Adipocyte (in vitro differentiated cells): ENCODE measurements around the gene RUNX2.

Source experiments
- DNase-seq: peaks from one replicate; pipeline ENCODE4 v3.0.0-alpha.2; 2015; ENCODE audit warnings: low read depth
- H3K27me3 ChIP-seq: replicated peaks from 2 replicates; pipeline ENCODE4 v1.7.0; 2013; ENCODE audit warnings: mild to moderate bottlenecking, low read length, moderate library complexity; ENCODE audit not compliant: control insufficient read depth, insufficient read depth
- H3K36me3 ChIP-seq: 2 replicates; pipeline ENCODE4 v1.7.0; 2013; ENCODE audit warnings: low read length, mild to moderate bottlenecking, moderate library complexity; ENCODE audit not compliant: control insufficient read depth, insufficient read depth, severe bottlenecking
- H3K4me1 ChIP-seq: 2 replicates; pipeline ENCODE4 v1.7.0; 2013; ENCODE audit warnings: mild to moderate bottlenecking, low read length, moderate library complexity; ENCODE audit not compliant: control insufficient read depth, insufficient read depth
- H3K4me3 ChIP-seq: 2 replicates; pipeline ENCODE4 v1.7.0; 2013; ENCODE audit warnings: mild to moderate bottlenecking, low read length, moderate library complexity
- H3K9ac ChIP-seq: 2 replicates; pipeline ENCODE4 v1.7.0; 2013; ENCODE audit warnings: mild to moderate bottlenecking, low read length, moderate library complexity
- H3K9me3 ChIP-seq: 2 replicates; pipeline ENCODE4 v1.7.0; 2013; ENCODE audit warnings: mild to moderate bottlenecking, low read length, moderate library complexity; ENCODE audit not compliant: control insufficient read depth

RUNX2 gene

DNA sequence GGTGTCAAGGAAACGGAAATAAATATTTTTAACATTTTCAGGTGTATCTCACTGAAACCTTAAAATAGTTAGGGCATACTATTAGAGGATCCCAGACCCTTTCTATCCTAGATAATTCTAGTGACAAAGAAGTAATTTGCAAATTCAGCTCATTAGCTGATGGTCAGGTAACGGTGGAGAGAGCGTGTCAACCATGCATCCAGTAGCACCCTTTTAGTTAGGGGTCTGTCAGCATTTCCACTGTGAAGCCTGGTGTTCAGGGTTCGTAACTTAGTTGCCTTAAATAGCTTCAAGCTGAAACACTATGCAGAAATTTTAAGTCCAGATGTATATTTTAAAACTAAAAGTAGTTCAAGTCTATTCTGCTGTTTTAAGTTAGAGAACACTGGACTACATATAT, 98.1 kb downstream of the RUNX2 start:
- H3K9me3 ChIP-seq: no peaks in the 10 kb centered on the region
- no peak for DNase-seq

DNA sequence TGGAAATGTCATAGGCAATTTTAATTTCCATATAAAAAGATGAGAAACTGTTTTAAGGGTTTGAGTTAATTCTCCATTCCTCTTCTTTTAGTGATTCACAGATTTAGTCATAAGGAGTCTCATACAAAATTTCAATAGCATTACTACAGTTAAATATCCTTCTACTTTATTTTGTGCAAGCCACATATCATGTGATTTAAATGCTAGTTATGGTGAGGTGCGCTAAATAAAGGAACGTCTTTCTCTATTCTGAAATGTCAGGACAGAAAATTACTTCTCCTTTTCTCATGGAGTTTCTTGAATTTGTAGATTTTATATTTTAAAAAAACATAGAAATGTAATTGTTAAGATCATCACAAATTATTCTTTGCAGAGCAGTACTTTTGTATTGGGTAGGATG, 99.6 kb downstream of the RUNX2 start:
- H3K36me3 ChIP-seq: peaks cover 6% of the 10 kb centered on the region
- H3K9ac ChIP-seq: no peak overlapping the region
- H3K27me3 ChIP-seq: no peaks in the 10 kb centered on the region
- peaks cover 13% of the 10 kb centered on the region for H3K4me1 ChIP-seq
- no peaks in the 10 kb centered on the region for H3K9me3 ChIP-seq
- H3K4me3 ChIP-seq: no peak overlapping the region
- DNase-seq: no peak

More for the DNA sequence above, 98.1 kb downstream of the RUNX2 start:
- Histone ChIP-seq H3K9ac (no peak overlapping the region), H3K27me3 (no peaks in the 10 kb centered on the region), H3K36me3 (no peaks in the 10 kb centered on the region), H3K4me3 (no peak overlapping the region), H3K4me1 (peaks cover 13% of the 10 kb centered on the region)

DNA sequence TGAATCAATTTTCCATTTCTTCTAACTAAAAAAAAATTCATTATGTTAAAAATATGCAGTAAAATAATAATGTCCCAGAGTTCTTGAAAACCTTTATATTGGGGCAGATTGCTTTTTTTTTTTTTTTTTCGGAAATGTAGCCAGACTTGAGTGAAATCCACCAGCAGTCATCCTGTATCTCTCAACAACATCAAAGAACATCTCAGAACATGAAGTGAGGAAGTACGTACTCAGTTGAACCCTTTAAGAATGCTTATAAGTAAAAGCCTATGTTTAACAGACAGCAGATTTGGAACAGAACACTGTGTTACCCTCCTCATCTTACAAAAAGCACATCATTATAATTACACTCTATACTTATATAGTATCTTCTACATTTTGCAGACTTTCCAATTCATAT, 100.6 kb downstream of the RUNX2 start:
- DNase-seq: no peak

DNA sequence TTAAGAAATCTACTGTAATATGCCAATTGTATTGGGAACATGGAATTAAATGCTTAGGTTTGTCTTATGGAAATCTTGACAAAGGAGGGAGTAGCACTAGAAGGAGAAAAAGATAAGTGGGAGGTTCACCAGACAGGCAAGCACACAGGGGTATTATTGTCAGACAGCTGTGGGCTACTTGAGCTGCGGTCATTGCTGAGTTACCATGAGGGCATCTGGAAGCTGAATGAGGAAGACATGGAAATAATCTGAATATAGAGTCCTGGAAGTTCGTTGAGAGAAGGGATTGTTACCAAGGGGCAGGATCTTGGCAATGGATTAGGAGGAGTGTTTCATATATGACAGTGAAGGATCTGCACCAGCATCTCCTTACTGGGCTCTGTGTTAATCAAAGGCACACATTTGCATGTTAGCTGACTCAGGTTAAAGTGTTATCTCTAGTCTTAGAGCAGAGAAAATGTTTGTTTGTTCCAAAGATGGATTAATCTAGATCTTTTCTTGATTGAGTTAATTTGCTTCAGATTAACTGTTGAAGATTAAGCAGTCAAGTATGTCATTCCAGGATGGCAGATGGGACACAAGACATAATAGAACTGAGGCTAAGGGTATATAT, 102.6 kb downstream of the RUNX2 start:
- Histone ChIP-seq H3K9me3 (no peaks in the 10 kb centered on the region), H3K36me3 (peaks cover 6% of the 10 kb centered on the region), H3K27me3 (no peaks in the 10 kb centered on the region), H3K4me3 (no peak overlapping the region), H3K9ac (no peak overlapping the region), H3K4me1 (peaks cover 12% of the 10 kb centered on the region)
- DNase-seq: no peak

More for the DNA sequence above, 100.6 kb downstream of the RUNX2 start:
- Histone ChIP-seq H3K27me3 (no peaks in the 10 kb centered on the region), H3K4me1 (peaks cover 21% of the 10 kb centered on the region), H3K4me3 (no peak overlapping the region), H3K9ac (no peak overlapping the region), H3K36me3 (peaks cover 6% of the 10 kb centered on the region), H3K9me3 (no peaks in the 10 kb centered on the region)

DNA sequence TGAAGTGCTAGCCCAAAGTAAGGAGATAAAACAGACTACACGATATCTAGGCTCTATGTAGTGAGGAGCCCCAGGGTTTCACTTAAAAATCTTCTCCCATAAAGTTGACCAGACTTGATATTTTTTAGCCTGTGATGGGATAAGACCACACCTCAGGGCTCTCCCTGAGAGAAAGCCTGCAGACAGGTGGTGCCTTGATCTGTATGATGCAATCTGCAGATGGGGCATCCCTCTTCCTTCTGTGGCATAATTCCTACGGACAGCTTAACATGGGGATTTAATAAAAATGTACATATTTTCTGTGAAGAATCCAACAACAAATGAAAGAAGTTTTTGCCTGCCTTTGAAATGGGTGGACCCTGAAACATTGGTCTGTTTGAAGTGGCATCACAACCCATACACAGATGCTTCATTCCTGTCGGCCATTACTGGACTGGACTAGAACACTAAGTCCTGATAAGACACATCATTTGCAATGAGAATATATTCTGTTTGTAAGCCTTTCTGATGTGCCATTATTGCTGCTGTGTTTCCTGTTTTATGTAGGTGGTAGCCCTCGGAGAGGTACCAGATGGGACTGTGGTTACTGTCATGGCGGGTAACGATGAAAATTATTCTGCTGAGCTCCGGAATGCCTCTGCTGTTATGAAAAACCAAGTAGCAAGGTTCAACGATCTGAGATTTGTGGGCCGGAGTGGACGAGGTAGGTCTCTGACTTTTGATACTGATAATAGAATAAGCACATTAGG, 103.4 kb downstream of the RUNX2 start:
- Histone ChIP-seq H3K4me3 (no peak overlapping the region), H3K27me3 (no peaks in the 10 kb centered on the region), H3K4me1 (peaks cover 18% of the 10 kb centered on the region), H3K9ac (no peak overlapping the region), H3K36me3 (peaks cover 6% of the 10 kb centered on the region), H3K9me3 (no peaks in the 10 kb centered on the region)
- DNase-seq: no peak

DNA sequence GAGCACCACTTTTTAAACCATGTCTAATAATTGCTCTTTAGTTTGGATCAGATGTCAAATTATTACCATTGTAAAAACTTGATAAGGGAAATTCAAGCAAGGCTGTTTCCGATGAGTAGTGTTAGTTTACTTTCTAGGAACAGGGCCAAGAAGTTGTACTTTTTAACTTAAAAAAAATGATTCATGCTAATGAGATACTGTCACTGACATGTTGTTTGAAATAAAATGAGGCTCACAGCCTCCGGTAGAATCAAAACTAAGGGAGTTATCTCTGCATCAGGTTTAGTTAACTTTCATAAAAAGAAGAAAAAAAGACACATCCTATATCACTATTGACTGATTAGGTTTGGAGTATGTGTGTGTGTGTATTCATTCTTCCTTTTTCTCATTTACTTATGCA, 104.8 kb downstream of the RUNX2 start:
- no peaks in the 10 kb centered on the region for H3K9me3 ChIP-seq
- H3K9ac ChIP-seq: no peak overlapping the region
- no peak overlapping the region for H3K4me3 ChIP-seq
- peaks cover 30% of the 10 kb centered on the region for H3K4me1 ChIP-seq
- H3K36me3 ChIP-seq: peaks cover 6% of the 10 kb centered on the region
- no peaks in the 10 kb centered on the region for H3K27me3 ChIP-seq
- DNase-seq: peak; percentile 77

DNA sequence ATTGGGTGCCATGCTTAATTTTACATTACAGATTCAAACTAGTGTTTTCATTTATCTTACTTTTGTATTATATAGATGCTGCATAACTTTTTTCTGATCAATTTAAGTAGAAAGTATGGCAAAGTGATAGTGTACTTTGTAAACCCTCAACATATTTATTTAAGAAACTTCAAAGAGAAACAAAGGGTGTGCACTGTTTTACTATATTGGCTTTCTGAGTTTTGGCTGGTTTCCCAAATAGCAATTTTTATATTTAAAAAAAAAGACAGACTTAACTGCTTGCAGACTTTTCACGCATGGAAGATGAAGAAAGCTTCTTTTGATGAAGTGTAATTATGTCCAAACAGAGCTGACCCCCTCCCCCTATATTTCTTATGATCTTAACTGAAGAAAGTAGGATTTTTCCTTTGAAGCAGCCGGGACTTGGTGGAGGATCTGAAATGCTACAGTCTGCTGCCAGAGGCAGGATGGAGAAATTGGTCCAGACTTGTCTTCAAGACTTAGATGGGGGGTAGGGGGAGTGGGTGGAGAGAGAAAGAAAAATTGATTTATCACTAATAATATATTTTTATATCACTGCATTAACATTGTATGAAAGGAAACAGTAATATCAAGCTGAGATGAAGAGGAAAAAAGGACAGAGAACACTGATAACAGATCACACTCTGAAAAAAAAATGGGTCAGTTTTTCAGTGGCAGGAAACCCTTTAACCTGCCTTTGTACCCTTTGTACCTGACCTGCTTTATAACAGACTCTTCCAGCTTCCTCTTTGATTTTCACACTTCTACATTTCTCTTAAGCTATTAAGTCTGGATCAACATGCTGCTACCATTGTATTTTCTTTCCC, 105.6 kb downstream of the RUNX2 start:
- no peaks in the 10 kb centered on the region for H3K27me3 ChIP-seq

DNA sequence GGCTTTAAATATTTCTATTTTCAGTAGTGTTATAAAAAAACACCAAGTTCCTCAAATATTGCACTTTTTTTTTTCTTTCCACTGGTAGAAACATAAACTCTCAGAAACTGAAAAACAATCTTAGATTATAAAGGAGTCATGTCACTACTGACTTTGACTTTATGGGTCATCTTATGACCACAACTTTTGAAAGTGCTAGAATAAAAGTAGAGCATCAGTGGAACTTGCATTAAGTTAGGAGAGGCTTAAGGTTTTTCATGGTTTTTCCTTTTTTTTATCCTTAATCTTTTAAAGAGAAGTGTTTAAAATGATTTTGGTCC, 106.2 kb downstream of the RUNX2 start:
- H3K9me3 ChIP-seq: no peaks in the 10 kb centered on the region
- no peak overlapping the region for H3K9ac ChIP-seq
- peaks cover 43% of the 10 kb centered on the region for H3K4me1 ChIP-seq
- DNase-seq: no peak
- no peak overlapping the region for H3K4me3 ChIP-seq
- peaks cover 6% of the 10 kb centered on the region for H3K36me3 ChIP-seq
- no peaks in the 10 kb centered on the region for H3K27me3 ChIP-seq

More for the DNA sequence above, 105.6 kb downstream of the RUNX2 start:
- DNase-seq: no peak
- Histone ChIP-seq H3K9ac (no peak overlapping the region), H3K9me3 (no peaks in the 10 kb centered on the region), H3K4me1 (peaks cover 38% of the 10 kb centered on the region), H3K36me3 (peaks cover 6% of the 10 kb centered on the region), H3K4me3 (no peak overlapping the region)

DNA sequence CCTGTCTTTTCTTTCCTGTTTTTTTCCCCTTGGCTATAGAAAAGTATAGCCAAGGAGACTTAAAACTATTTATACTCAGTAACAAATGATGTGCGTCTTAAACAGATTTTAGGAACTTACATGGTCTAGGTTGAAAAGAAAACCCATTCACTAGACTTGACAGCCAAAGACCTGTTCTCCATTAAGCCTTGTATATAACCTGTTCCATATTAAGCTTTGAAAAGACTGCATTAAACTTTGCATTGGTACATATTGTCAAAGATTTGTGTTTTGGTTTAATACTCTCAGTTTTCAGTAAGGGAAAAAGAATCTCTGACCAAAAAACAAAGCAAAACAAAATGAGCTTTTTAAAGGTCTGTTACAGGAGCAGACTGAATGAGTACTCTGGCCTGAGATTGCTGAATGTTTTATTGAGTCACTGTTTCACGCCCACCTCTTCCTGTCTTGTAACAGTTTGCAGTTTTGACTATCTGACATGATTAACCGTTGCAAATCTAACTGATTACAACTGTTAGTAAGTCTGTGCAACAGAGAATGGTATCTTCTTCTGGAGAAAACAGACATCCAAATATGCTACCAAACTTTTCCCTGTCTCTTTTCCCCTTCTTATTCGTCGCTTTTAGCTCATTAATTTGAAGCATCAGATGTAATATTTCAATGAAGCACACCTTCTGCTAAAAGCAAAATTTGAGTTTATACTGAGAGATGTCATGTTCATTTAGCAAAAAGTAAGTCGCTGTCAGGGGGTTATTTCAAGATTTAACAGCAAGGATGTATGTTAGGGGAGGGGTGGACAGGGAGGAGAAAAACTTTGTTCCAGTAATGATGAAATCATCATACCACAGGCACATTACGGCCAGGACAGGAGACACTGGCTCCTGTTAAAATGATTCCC, 108.7 kb downstream of the RUNX2 start:
- Histone ChIP-seq H3K36me3 (peaks cover 5% of the 10 kb centered on the region), H3K4me1 (peaks cover 45% of the 10 kb centered on the region), H3K9ac (peak overlapping the region; percentile 67), H3K9me3 (no peaks in the 10 kb centered on the region), H3K27me3 (no peaks in the 10 kb centered on the region), H3K4me3 (peak overlapping the region; percentile 69)
- DNase-seq: peak; percentile 83

DNA sequence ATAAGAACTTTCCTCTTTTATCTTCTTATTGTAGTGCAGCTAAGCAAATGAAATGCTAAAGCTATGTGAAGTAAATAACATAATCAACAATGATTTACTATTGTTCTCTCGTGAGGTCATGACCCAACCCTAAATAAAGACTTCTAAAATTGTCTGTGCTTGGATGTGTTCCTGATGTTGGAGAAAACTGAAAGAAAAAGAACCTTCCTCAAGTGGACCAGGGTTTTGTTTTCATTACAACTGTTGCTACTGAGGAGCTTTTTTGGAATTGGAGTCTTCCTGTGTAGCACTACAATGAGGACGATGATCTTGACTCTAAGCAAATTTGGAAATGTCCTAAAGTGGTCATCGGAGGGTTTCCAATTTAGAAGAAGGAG, 109.3 kb downstream of the RUNX2 start:
- Histone ChIP-seq H3K9me3 (no peaks in the 10 kb centered on the region), H3K4me3 (peak overlapping the region; percentile 69), H3K36me3 (no peaks in the 10 kb centered on the region), H3K4me1 (peaks cover 45% of the 10 kb centered on the region), H3K9ac (peak overlapping the region; percentile 67), H3K27me3 (no peaks in the 10 kb centered on the region)
- DNase-seq: no peak
